Epithelial cell of prostate (primary cell): Measurements from ENCODE around the gene CSF3.

Experiments used
- DNase-seq: peaks from one replicate; pipeline ENCODE4 v3.0.0-alpha.2; 2011; ENCODE audit warnings: low read depth, low spot score
- H3K27ac ChIP-seq: fragments of 450-650 bp; 2 replicates; pipeline ENCODE4 v1.5.1; 2017; ENCODE audit warnings: mild to moderate bottlenecking

The CSF3 gene, protein sequence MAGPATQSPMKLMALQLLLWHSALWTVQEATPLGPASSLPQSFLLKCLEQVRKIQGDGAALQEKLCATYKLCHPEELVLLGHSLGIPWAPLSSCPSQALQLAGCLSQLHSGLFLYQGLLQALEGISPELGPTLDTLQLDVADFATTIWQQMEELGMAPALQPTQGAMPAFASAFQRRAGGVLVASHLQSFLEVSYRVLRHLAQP

GRCh38 chr17:40015005-40015997, at the start of gene CSF3:
Gene CSF3, plus strand, starts transcription at chr17:40015440. Its CDS starts 35 bp downstream, at chr17:40015475.
- DNase-seq, result no peak
- peak within 1 kb of the TSS; percentile 6 for H3K27ac ChIP-seq

GRCh38 chr17:39966771-39967170, 48.5 kb upstream of the CSF3 start:
- DNase-seq, result no peak
- H3K27ac ChIP-seq, result peak overlapping the region; percentile 32

GRCh38 chr17:39968761-39969160, 46.5 kb upstream of the CSF3 start:
- DNase-seq, result no peak
- H3K27ac ChIP-seq, result no peak overlapping the region

DNA sequence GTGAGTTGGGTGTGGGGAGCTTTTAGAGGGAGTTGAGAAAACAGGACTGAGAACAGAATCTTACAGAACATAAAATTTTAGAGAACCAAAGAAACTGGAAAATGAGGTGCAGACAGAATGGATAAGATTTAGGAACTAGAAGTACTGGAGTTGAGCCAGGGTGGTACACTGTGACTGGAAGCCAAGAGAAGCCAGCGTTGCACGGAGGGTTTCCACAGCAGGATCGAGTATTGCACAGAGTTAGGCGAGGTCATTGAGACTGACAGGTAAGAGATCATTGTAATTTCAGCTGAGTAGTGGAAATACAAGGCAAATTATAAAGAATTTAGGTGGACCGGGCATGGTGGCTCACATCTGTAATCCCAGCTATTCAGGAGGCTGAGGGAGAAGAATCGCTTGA, 45.9 kb upstream of the CSF3 start:
- no peak overlapping the region for H3K27ac ChIP-seq
- DNase-seq, result no peak

GRCh38 chr17:39970157-39970692, 45.0 kb upstream of the CSF3 start:
- no peak for DNase-seq
- no peak overlapping the region for H3K27ac ChIP-seq

- no peak for DNase-seq
- H3K27ac ChIP-seq, result no peak overlapping the region
These were observed 44.1 kb upstream of the CSF3 start for GRCh38 chr17:39971076-39971603.

GRCh38 chr17:39972271-39972670, 43.0 kb upstream of the CSF3 start:
- no peak for DNase-seq
- no peak overlapping the region for H3K27ac ChIP-seq

- H3K27ac ChIP-seq, result peak overlapping the region; percentile 49
- peak; percentile 40 for DNase-seq
These were observed 41.7 kb upstream of the CSF3 start for GRCh38 chr17:39973496-39973895.

DNA sequence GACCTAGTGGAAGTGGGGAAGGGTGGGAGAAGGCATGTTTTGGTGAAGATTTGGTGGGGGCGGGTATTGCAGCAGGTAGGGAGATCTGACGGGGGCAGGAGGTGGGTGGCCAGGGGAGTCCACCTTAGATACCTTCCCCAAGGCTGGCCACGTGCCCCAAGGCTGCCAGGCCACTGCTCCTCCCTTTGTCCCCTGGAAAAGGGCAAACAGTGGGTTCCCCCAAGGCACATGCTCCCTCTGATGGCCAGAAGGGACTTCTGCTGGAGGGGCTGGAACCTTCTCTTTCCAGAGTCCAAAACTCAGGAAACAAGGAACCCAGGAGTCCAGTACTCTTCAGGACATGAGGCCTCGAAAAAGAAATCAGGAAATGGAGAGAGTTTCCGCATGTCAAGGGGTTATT, 40.8 kb upstream of the CSF3 start:
- H3K27ac ChIP-seq, result peak overlapping the region; percentile 49
- no peak for DNase-seq

GRCh38 chr17:39975801-39976200, 39.4 kb upstream of the CSF3 start:
- no peak for DNase-seq
- no peak overlapping the region for H3K27ac ChIP-seq

DNA sequence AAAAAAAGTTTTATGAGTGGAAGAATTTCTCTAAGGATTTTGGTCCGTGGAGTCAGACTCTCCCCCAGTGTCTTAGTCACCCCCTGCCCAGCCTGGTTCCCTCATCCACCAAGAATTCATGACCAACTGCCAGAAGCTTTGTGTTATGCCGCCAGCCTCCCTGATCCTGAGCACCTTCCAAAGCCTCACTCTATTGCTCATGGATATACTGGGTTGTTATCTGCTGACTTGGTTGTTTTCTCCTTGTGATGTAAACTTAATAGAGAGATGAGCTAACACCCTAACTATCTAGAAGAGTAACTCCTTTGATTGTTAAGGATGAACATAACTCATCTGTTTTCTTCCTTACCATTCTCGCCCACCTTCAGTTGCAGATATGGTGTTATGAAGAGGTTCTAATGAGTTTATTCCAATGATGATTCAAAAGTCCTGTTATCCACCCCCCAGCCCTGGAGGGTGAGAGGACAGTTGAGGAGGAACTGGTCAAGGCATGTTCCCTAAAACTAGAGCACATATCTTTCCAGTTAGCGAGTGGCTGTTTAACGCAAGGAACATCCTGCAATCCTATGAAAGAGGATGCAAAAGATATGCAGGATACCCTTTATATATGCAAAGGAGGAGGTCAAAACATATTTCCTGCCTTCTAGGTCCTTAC, 36.1 kb upstream of the CSF3 start:
- peak overlapping the region; percentile 99 for H3K27ac ChIP-seq
- DNase-seq, result peak; percentile 90

DNA sequence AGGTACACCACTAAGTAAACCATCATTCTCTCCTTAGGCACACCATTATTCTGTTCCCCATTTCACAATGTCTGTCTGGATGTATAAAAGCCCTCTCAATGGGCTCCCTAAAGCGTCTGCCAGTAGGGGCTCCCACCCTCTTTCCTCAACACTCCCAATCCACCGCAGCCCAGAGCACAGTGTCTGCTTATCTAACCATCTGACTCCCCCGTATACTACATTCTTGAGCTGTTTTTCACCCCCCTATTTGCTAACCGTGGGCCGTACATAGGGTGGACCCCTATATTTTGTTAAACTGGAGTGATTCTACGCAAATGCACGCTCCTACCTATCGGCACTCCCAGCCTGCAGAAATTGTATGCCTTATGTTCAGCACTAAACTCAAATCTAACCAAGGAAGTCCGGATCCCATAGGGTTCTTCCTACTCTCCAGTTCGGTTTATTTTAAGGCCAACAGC, 35.3 kb upstream of the CSF3 start:
- DNase-seq, result no peak

DNA sequence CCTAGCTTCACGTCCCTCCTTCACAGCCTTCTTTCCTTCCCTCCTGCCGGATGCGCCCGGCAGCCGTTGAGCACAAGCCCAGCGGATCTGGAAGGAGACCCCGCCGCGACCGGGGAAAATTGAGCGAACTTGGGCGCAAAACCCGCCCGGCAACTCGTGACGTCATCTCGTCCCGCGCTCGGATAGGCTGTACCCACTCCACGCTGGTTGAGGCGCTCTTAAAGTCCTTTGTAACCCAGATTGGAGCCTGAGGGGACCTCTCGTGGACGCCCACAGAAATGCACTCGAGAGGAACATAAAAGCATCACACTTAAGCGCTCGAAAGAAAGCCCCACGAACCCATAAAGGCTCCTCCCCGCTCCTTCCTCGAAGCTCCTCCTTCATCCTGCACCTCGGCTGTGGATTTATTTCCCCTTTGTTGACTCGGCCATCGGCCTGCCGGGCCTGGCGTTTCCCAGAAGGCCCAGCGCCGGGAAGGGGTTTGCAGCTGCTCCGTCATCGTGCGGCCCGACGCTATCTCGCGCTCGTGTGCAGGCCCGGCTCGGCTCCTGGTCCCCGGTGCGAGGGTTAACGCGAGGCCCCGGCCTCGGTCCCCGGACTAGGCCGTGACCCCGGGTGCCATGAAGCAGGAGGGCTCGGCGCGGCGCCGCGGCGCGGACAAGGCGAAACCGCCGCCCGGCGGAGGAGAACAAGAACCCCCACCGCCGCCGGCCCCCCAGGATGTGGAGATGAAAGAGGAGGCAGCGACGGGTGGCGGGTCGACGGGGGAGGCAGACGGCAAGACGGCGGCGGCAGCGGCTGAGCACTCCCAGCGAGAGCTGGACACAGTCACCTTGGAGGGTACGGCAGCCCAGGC, 34.7 kb upstream of the CSF3 start, which contains the start of gene PSMD3:
PSMD3 (plus strand) TSS at position 457 of the 856 bp plus-strand sequence; CDS start at position 621, 164 bp downstream.
- DNase-seq, result peak; percentile 98
- H3K27ac ChIP-seq, result peak within 1 kb of the TSS; percentile 99

More for the DNA sequence above, 35.3 kb upstream of the CSF3 start:
- H3K27ac ChIP-seq, result peak overlapping the region; percentile 99

DNA sequence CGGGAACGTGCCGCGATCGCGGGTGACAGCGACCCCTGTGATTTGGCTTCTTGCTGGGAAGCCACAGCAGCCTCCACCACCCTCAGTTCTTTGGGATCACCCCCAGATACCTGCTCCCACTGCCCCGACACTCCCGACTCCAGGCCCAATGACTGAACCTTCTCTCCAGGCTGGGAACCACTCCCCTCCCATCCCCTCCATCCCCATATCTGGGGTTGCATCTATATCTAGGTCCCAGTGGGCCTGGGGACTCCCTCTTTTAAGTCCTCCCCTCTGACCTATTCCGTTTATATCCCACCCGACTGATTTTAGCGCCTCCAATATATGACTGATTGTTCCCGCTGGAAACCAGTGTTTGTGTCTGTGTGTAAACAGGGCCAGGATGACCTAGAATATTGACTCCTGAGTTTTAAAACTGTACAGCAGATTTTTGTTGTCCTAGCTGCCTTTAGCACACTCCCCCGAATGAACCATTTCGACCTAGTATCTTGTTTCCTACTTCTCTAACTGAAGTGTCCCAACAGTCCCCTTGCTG, 34.0 kb upstream of the CSF3 start:
- DNase-seq, result no peak
- H3K27ac ChIP-seq, result peak overlapping the region; percentile 99

- no peak for DNase-seq
- H3K27ac ChIP-seq, result peak overlapping the region; percentile 99
These were observed 33.4 kb upstream of the CSF3 start for GRCh38 chr17:39981766-39982375.

DNA sequence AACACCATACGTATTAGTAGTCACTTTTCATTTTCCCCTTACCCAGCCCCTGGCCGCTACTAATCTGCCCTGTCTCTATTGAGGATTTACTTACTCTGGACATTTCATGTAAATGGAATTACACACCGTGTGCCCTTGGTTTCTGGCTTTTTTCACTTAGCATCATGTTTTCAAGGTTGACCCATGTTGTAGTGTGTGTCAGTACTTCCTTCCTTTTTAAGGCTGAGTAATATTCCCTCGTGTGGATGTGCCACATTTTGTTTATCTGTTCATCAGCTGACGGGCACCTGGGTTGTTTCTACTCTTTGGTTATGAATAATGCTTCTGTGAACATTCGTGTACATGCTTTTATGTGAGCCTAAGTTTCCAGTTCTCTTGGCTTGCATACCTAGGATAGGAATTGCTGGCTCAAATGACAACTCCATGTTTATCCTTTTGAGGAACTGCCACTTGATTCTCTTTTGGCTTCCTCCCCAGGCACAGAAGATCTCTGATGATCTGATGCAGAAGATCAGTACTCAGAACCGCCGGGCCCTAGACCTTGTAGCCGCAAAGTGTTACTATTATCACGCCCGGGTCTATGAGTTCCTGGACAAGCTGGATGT, 26.9 kb upstream of the CSF3 start:
- DNase-seq, result no peak
- H3K27ac ChIP-seq, result no peak overlapping the region

- H3K27ac ChIP-seq, result no peak overlapping the region
- no peak for DNase-seq
These were observed 20.8 kb upstream of the CSF3 start for GRCh38 chr17:39994448-39994847.

- no peak for DNase-seq
- H3K27ac ChIP-seq, result no peak overlapping the region
These were observed 19.8 kb upstream of the CSF3 start for GRCh38 chr17:39995438-39995837.
